Pancreas (tissue), 10 donors: ENCODE data around the gene KLHL4. TPM values are rescaled to one million over a fixed set of nuclear protein-coding genes. Genes with fewer than 3 reads are reported as not detected.
"Not testable (repeated sequence)": the region's sequence is repeated elsewhere in the genome, so short reads cannot be mapped to it uniquely, and the experiment has no call there.

ENCODE experiments used
- ATAC-seq, 4 donors: fragments of 200-7000 bp; cut with Tn5 transposase; one replicate each; pipeline versions ENCODE4 v1.8.0 to v1.9.1; 2020; ENCODE audit warnings: mild to moderate bottlenecking in 4 of 4, moderate library complexity in 4 of 4
- DNase-seq, 6 donors: peaks; one replicate each; pipeline ENCODE4 v3.0.0-alpha.2; 2020
- FAIRE-seq: peaks from 2 replicates; lab custom pipeline; 2012; peaks lifted over from hg19 to GRCh38; lab: Jason Lieb, UNC
- H3K27ac ChIP-seq, 4 donors: fragments of 200-600 bp; sonication (generic); 1 replicate in 3 of 4; 2 replicates in 1 of 4; pipeline versions ENCODE4 v1.5.0 to v1.8.0; 2020
- H3K27me3 ChIP-seq, 4 donors: fragments of 200-600 bp; one replicate each; pipeline ENCODE4 v1.8.0; 2021
- H3K36me3 ChIP-seq, 3 donors: fragments of 200-600 bp; sonication (generic) in 1 of 3; one replicate each; pipeline versions ENCODE4 v1.5.0 to v1.8.0; 2020 to 2021
- H3K4me1 ChIP-seq, 3 donors: fragments of 200-600 bp; one replicate each; pipeline ENCODE4 v1.8.0; 2021
- H3K4me3 ChIP-seq, 4 donors: fragments of 200-600 bp; sonication (generic) in 2 of 4; one replicate each; pipeline versions ENCODE4 v1.5.0 to v1.8.0; 2020 to 2021
- H3K9me3 ChIP-seq, 4 donors: fragments of 200-600 bp; one replicate each; pipeline ENCODE4 v1.8.0; 2021
- WGBS, 2 donors: extraction: QIAGEN DNeasy Blood & Tissue Kit; methylation state at CpG; one replicate each; pipeline ENCODE4 v1.1.7; 2013; 5-methylcytosine and 5-hydroxymethylcytosine counted together
- intact Hi-C, 3 donors: fragments of 100-400 bp; cut with DNase I; formaldehyde crosslinking; loops; one replicate each; pipeline versions ENCODE4 v1.11.1 to v1.14.2; 2022
- polyA plus RNA-seq, 2 donors: library from polyadenylated mRNA; stranded (reverse); fragments of 200-250 nt; gene quantifications; one replicate each; pipeline ENCODE4 v1.2.3, GENCODE V29; 2013
- total RNA-seq, 6 donors: library from RNA; stranded (reverse); fragmentation: NEBNext Ultra II Directional in 4 of 6; extraction: Animal tissue kit (Norgen Biotek cat#: 25700) in 4 of 6; gene quantifications; one replicate each; pipeline versions ENCODE4 v1.2.1 to v1.2.4, GENCODE V29; 2021 to 2023
- TF ChIP-seq, protein P1 (sequence below), 4 donors: fragments of 200-600 bp; sonication (generic) in 3 of 4; IDR thresholded peaks; one replicate each; pipeline versions ENCODE4 v1.5.0 to v1.8.0; 2021; ENCODE audit warnings: antibody characterized with exemption in 4 of 4
- donor health status: healthy with polysubstance abuse.
- donor health status: DM: no; HTN: no; CAD: no; lungs with moderate emphysema.
- donor health status: DM: no; HTN: no; CAD: no.
- donor health status: control.
- donor health status: control.
- donor health status: Bipolar disorder and iron deficiency.
- donor health status: DM: yes; HTN: yes; CAD: no.
- donor health status: DM: no; HTN: no; CAD: no.
- donor health status: DM: no; HTN: no; CAD: no.
- donor health status: DM: yes; HTN: yes; CAD: no.

The KLHL4 gene
- total and polyA plus RNA-seq, 8 donors = 0.04 to 0.22 (median 0.19) TPM; not detected in 1

DNA sequence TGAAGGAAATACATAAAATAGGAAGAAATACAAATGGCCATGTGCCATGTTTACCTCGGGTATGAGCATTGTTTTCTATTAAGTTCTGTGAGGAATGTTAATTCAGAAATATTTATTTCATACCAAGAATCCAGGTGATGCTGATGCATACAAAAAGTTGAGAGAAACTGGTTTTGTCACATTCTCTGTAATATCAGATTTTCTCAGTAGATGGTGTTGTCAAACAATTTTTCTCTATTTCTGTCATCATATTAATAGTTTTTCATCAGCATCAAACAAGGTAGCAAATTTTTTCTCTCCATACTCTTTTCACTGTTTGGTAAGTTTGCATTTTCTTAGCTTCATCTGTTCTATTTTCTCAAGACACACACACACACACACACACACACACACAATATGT is 179.8 kb downstream of the KLHL4 start:
- H3K4me3 ChIP-seq = no peak overlapping the region
- no peaks in the 10 kb centered on the region for H3K27me3 ChIP-seq
- H3K36me3 ChIP-seq = no peaks in the 10 kb centered on the region
- no peak for FAIRE-seq
- H3K9me3 ChIP-seq = no peaks in the 10 kb centered on the region
- intact Hi-C loops = no loop called here
- WGBS, 2 donors = 16 to 25% methylated on average over 1 of the region's 1 CpG
- TF ChIP-seq, protein P1, sequence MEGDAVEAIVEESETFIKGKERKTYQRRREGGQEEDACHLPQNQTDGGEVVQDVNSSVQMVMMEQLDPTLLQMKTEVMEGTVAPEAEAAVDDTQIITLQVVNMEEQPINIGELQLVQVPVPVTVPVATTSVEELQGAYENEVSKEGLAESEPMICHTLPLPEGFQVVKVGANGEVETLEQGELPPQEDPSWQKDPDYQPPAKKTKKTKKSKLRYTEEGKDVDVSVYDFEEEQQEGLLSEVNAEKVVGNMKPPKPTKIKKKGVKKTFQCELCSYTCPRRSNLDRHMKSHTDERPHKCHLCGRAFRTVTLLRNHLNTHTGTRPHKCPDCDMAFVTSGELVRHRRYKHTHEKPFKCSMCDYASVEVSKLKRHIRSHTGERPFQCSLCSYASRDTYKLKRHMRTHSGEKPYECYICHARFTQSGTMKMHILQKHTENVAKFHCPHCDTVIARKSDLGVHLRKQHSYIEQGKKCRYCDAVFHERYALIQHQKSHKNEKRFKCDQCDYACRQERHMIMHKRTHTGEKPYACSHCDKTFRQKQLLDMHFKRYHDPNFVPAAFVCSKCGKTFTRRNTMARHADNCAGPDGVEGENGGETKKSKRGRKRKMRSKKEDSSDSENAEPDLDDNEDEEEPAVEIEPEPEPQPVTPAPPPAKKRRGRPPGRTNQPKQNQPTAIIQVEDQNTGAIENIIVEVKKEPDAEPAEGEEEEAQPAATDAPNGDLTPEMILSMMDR (IDR thresholded peaks at IDR 0.05) = no peak
- H3K4me1 ChIP-seq = no peaks in the 10 kb centered on the region
- no peak for DNase-seq
- no peak for ATAC-seq
- H3K27ac ChIP-seq = no peak overlapping the region

DNA sequence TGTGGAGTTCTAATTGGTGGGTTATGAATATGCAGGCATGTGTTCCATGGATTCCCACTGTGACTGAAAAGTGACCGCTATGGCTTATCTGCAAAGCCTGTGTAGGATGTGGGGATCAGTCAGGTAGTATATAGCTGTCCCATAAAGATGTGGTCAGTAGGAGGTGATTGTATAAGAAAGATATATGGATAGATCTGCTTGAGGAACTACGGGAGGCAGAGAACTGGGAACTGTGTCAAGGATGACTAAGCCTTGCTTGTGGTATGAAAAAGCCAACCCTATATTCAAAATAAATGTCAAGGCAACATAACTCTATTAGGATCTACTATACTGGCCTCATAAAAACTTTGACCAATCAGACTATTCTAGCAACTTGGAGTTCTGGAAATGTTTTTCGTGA is 185.2 kb downstream of the KLHL4 start:
- WGBS, 2 donors = 75 to 88% methylated on average over 3 of the region's 3 CpGs
- ATAC-seq = no peak
- Histone ChIP-seq H3K4me3 (no peak overlapping the region), H3K27me3 (no peaks in the 10 kb centered on the region), H3K9me3 (no peaks in the 10 kb centered on the region), H3K4me1 (no peaks in the 10 kb centered on the region), H3K27ac (no peak overlapping the region), H3K36me3 (no peaks in the 10 kb centered on the region)
- FAIRE-seq = no peak
- no peak for DNase-seq
- intact Hi-C loops = no loop called here
- TF ChIP-seq, protein P1 (IDR thresholded peaks at IDR 0.05) = no peak

DNA sequence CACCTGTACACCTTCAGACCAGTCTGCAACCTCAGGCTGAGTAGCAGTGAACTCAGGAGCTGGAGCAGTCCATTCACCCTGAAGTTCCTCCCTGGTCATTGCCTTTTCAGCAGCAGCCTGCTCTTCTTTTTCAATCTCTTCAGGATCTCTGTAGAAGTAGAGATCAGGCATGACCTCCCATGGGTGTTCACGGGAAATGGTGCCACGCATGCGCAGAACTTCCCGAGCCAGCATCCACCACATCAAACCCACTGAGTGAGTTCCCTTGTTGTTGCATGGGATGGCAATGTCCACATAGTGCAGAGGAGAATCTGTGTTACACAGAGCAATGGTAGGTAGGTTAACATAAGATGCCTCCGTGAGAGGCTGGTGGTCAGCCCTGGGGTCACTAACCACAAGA is 185.9 kb downstream of the KLHL4 start:
- ATAC-seq, H3K36me3 ChIP-seq, FAIRE-seq, H3K4me1 ChIP-seq, H3K9me3 ChIP-seq, DNase-seq, H3K4me3 ChIP-seq, H3K27ac ChIP-seq, H3K27me3 ChIP-seq, intact Hi-C loops: not testable (repeated sequence)
- 63 to 85% methylated on average over 1 to 5 of the region's 5 CpGs for WGBS, 2 donors

DNA sequence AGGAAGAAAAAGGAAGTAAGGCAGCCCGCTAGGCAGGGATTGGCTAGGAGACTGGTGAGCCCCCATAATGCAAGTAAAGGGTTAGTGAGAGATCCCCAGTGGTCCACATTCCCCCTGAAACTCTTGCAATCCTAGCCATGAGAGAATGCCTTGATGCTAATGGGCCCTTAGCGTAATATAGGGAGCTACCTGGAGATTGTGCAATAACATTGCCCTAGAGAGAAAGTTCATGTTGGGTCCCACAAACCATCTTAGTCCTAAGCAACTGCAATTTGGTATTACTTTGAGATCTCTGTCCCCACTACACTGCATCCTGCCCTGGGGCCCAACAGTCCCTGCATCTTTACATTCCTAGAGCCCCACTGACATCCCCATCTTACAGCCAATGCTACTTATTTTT is 188.5 kb downstream of the KLHL4 start:
- Histone ChIP-seq H3K27ac (no peak overlapping the region), H3K36me3 (no peaks in the 10 kb centered on the region), H3K4me3 (no peak overlapping the region), H3K4me1 (no peaks in the 10 kb centered on the region), H3K27me3 (no peaks in the 10 kb centered on the region), H3K9me3 (no peaks in the 10 kb centered on the region)
- DNase-seq (no peak), FAIRE-seq (no peak), ATAC-seq (no peak)
- TF ChIP-seq, protein P1 (IDR thresholded peaks at IDR 0.05) = no peak
- 88% methylated on average over 2 of the region's 2 CpGs for WGBS, 2 donors
- intact Hi-C loops = no loop called here

DNA sequence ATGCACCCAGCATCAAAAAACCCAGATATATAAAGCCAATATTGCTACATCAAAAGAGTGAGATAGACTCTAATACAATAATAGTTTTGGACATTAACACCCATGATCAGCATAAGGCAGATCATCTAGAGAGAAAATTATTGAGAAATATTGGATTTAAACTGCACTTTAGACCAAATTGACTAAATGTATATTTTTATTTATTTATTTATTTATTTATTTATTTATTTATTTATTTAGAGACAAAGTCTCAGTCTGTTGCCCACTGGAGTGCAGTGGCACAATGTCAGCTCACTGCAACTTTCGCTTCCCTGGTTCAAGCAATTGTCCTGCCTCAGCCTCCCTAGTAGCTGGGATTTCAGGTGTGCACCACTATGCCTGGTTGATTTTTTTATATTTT is 193.0 kb downstream of the KLHL4 start:
- Histone ChIP-seq H3K27me3 (peaks cover 0 to 4% (median 0%) of the 10 kb centered on the region in 4 donors), H3K4me3 (no peak overlapping the region), H3K4me1 (no peaks in the 10 kb centered on the region), H3K9me3 (no peaks in the 10 kb centered on the region), H3K27ac (no peak overlapping the region), H3K36me3 (no peaks in the 10 kb centered on the region)
- TF ChIP-seq, protein P1 (IDR thresholded peaks at IDR 0.05) = no peak
- 84 to 95% methylated on average over 1 of the region's 1 CpG for WGBS, 2 donors
- intact Hi-C loops = no loop called here
- no peak for FAIRE-seq
- DNase-seq = no peak
- ATAC-seq = no peak
